NCI-H2171 treated with DMSO at 0.1 percent for 48 hours (cell line): Measurements from ENCODE around the gene KCNC1.

Experiments
- DNase-seq: peaks from one replicate; lab custom pipeline; 2025; lab: John Stamatoyannopoulos, UW

The KCNC1 gene

DNA sequence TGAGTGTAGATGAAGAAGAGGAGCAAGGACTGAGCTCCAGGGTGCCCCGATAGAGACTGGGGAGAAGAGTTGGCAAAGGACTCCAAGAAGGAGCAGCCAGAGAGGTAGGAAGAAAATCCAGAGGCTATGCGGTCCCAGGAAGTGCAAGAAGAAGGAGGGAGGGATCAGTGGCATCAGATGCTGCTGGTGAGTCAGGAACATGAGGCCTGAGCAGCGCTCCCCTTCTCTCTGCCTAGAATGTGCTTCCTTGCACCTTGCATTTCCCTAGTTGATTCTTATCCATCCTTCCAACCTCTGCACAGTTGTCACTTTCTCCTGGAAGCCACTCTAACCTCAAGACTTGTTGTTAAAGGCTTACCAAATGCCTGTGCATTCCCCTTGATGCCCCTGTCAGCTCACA lies 21.3 kb downstream of the KCNC1 start:
- DNase-seq = no peak

GRCh38 chr11:17760102-17761029 lies 25.8 kb downstream of the KCNC1 start:
- DNase-seq = no peak

GRCh38 chr11:17762309-17762974 lies 27.9 kb downstream of the KCNC1 start:
- no peak for DNase-seq

- no peak for DNase-seq
These were observed 28.7 kb downstream of the KCNC1 start for GRCh38 chr11:17763244-17763643.

- no peak for DNase-seq
These were observed 29.1 kb downstream of the KCNC1 start for GRCh38 chr11:17763703-17764102.

GRCh38 chr11:17764446-17765218 lies 30.1 kb downstream of the KCNC1 start:
- no peak for DNase-seq

GRCh38 chr11:17765356-17766072 lies 30.9 kb downstream of the KCNC1 start:
- no peak for DNase-seq

DNA sequence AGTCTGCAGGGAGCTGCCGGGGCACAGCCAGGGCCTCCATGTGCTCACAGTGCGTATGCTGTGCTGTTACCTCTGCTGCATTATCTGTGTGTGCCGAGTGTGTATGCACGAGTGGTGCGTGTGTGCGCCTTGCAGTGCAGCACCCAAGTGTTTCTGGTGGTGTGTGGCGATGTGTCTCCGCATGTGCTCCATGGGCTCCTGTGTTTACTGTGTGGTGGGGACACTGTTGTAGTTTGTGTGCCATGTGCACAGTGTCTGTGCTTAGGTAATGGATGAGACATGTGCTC lies 31.4 kb downstream of the KCNC1 start:
- DNase-seq = no peak

GRCh38 chr11:17766590-17766989 lies 32.0 kb downstream of the KCNC1 start:
- DNase-seq = no peak

GRCh38 chr11:17767301-17767885 lies 32.8 kb downstream of the KCNC1 start:
- peak; percentile 22 for DNase-seq

GRCh38 chr11:17767914-17768313 lies 33.3 kb downstream of the KCNC1 start:
- no peak for DNase-seq

DNA sequence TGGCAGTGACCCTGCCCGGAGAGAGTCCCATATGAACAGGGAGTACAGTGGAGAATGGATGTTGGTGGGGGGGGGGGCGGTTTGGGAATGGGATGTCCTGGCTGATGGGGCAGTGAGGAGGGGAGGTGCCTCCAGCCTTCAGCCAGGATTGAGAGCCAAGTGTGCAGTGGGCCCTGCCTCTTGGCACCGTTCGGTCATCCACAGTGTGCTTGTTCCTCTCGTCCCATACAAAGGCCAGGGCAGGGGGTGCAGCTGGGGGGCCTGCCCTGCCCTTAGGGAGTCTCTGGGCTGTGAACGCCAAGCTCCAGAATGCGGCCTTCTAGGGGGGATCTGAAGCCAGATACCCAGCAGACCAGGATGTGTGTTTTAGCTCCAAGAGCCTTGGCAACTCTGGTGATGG lies 34.0 kb downstream of the KCNC1 start:
- DNase-seq = no peak

GRCh38 chr11:17769218-17769617 lies 34.6 kb downstream of the KCNC1 start:
- no peak for DNase-seq

GRCh38 chr11:17770048-17770652 lies 35.6 kb downstream of the KCNC1 start:
- DNase-seq = no peak

- no peak for DNase-seq
These were observed 36.3 kb downstream of the KCNC1 start for GRCh38 chr11:17770917-17771316.

- DNase-seq = no peak
These were observed 36.8 kb downstream of the KCNC1 start for GRCh38 chr11:17771415-17771814.

GRCh38 chr11:17771841-17772401 lies 37.3 kb downstream of the KCNC1 start:
- no peak for DNase-seq

- DNase-seq = no peak
These were observed 38.4 kb downstream of the KCNC1 start for GRCh38 chr11:17772704-17773600.

- no peak for DNase-seq
These were observed 39.1 kb downstream of the KCNC1 start for GRCh38 chr11:17773674-17774073.
